HepG2 (cell line): ENCODE data around the gene VGF.

Experiments used
- ERF ChIP-seq: IDR thresholded peaks from 2 replicates; pipeline ENCODE4 v1.6.1; 2018; ENCODE audit warnings: missing biosample characterization, missing genetic modification reagents
- FOXJ3 ChIP-seq: sonication (generic); formaldehyde crosslinking; IDR thresholded peaks from 2 replicates; pipeline ENCODE4 v1.4.0; 2020; ENCODE audit warnings: missing genetic modification reagents, mild to moderate bottlenecking, borderline replicate concordance
- HNF1B ChIP-seq: sonication (generic); formaldehyde crosslinking; IDR thresholded peaks from 2 replicates; pipeline ENCODE4 v1.5.1; 2020; ENCODE audit warnings: mild to moderate bottlenecking, moderate library complexity, missing genetic modification reagents
- JUND ChIP-seq: sonication (generic); formaldehyde crosslinking; IDR thresholded peaks from 2 replicates; pipeline ENCODE4 v1.8.0; 2022; ENCODE audit warnings: mild to moderate bottlenecking, missing genetic modification reagents
- KLF13 ChIP-seq: sonication (generic); formaldehyde crosslinking; IDR thresholded peaks from 2 replicates; pipeline ENCODE4 v1.4.0; 2020; ENCODE audit warnings: mild to moderate bottlenecking, missing genetic modification reagents
- MXI1 ChIP-seq: IDR thresholded peaks from 3 replicates; pipeline ENCODE4 v1.6.1; 2012; ENCODE audit warnings: low read depth, low read length, inconsistent platforms, borderline replicate concordance
- POLR2A ChIP-seq, 2 experiments: IDR thresholded peaks; 2 replicates each; pipeline ENCODE4 v1.6.1; 2011; ENCODE audit warnings: low read depth in 2 of 2, low read length in 2 of 2, mild to moderate bottlenecking in 1 of 2, moderate library complexity in 1 of 2; ENCODE audit not compliant: insufficient read depth in 1 of 2
- POLR2AphosphoS5 ChIP-seq: IDR thresholded peaks from 2 replicates; pipeline ENCODE4 v1.6.1; 2012; ENCODE audit warnings: low read depth, low read length
- SETDB1 ChIP-seq: sonication (generic); formaldehyde crosslinking; IDR thresholded peaks from 2 replicates; pipeline ENCODE4 v1.5.1; 2020; ENCODE audit warnings: missing genetic modification reagents, mild to moderate bottlenecking, borderline replicate concordance
- USF2 ChIP-seq, 2 experiments: sonication (generic) in 1 of 2; formaldehyde crosslinking in 1 of 2; IDR thresholded peaks; 2 replicates each; pipeline versions ENCODE4 v1.5.1 to v1.6.1; 2011 to 2020; ENCODE audit warnings: borderline replicate concordance in 1 of 2, low read depth in 1 of 2, low read length in 1 of 2, mild to moderate bottlenecking in 1 of 2, missing genetic modification reagents in 1 of 2, moderate library complexity in 1 of 2
- ZNF274 ChIP-seq: sonication (generic); formaldehyde crosslinking; IDR thresholded peaks from 2 replicates; pipeline ENCODE4 v1.5.1; 2020; ENCODE audit warnings: mild to moderate bottlenecking, missing genetic modification reagents
- ZNF512 ChIP-seq: sonication (generic); formaldehyde crosslinking; IDR thresholded peaks from 2 replicates; pipeline ENCODE4 v1.4.0; 2020; ENCODE audit warnings: mild to moderate bottlenecking, missing genetic modification reagents
- ZNF549 ChIP-seq: sonication (generic); formaldehyde crosslinking; IDR thresholded peaks from 2 replicates; pipeline ENCODE4 v1.5.0; 2020; ENCODE audit warnings: missing genetic modification reagents

- TF ChIP-seq KLF13 (CRISPR knock-in tag): no peak
- TF ChIP-seq ERF (CRISPR knock-in tag): no peak
- no peak for TF ChIP-seq ZNF549 (CRISPR knock-in tag)
- TF ChIP-seq MXI1: no peak
- TF ChIP-seq SETDB1: no peak
- TF ChIP-seq POLR2A (IDR thresholded peaks at IDR 0.05; ENCODE audit: insufficient read depth in 1 of 2, low read depth in 2 of 2, low read length in 2 of 2): no peak
- no peak for TF ChIP-seq USF2 (IDR thresholded peaks at IDR 0.05; ENCODE audit: low read depth, low read length)
- TF ChIP-seq USF2 (CRISPR knock-in tag; IDR thresholded peaks at IDR 0.05; ENCODE audit: borderline replicate concordance): no peak
- no peak for TF ChIP-seq JUND (CRISPR knock-in tag)
- TF ChIP-seq FOXJ3 (CRISPR knock-in tag): no peak
- TF ChIP-seq POLR2AphosphoS5: no peak
- TF ChIP-seq ZNF274: no peak; the same call in 1 of the 2 replicates
- no peak for TF ChIP-seq HNF1B (CRISPR knock-in tag)
- TF ChIP-seq ZNF512 (CRISPR knock-in tag): no peak
These were observed 41.7 kb downstream of the VGF start for GRCh38 chr7:101123703-101124068.
